H9 (cell line): ENCODE measurements around the gene AMPH. TPM values are rescaled to one million over a fixed set of nuclear protein-coding genes. Genes with fewer than 3 reads are reported as not detected.

ENCODE experiments used
- DNase-seq: peaks from one replicate; pipeline ENCODE4 v3.0.0-alpha.2; 2017
- H2AFZ ChIP-seq: one replicate; pipeline ENCODE4 v1.6.1; 2013; ENCODE audit warnings: mild to moderate bottlenecking, low read length, control low read depth, moderate library complexity
- H2AK5ac ChIP-seq: 2 replicates; pipeline ENCODE4 v1.6.1; 2013; ENCODE audit warnings: low read length, control low read depth, mixed read lengths; ENCODE audit not compliant: insufficient read length
- H2BK120ac ChIP-seq: one replicate; pipeline ENCODE4 v1.6.1; 2013; ENCODE audit warnings: low read depth, mild to moderate bottlenecking, low read length, control low read depth, inconsistent platforms; ENCODE audit not compliant: poor library complexity, severe bottlenecking
- H2BK12ac ChIP-seq: 2 replicates; pipeline ENCODE4 v1.6.1; 2013; ENCODE audit warnings: low read length, control low read depth, mixed read lengths, low read depth; ENCODE audit not compliant: insufficient read length
- H2BK15ac ChIP-seq: 2 replicates; pipeline ENCODE4 v1.6.1; 2013; ENCODE audit warnings: low read depth, low read length, control low read depth
- H2BK20ac ChIP-seq: one replicate; pipeline ENCODE4 v1.6.1; 2013; ENCODE audit warnings: low read depth, mild to moderate bottlenecking, low read length, control low read depth, inconsistent platforms; ENCODE audit not compliant: poor library complexity, severe bottlenecking
- H2BK5ac ChIP-seq: 2 replicates; pipeline ENCODE4 v1.6.1; 2013; ENCODE audit warnings: low read length, control low read depth, mixed read lengths; ENCODE audit not compliant: insufficient read length
- H3K14ac ChIP-seq: 2 replicates; pipeline ENCODE4 v1.6.1; 2013; ENCODE audit warnings: low read length, control low read depth; ENCODE audit not compliant: insufficient read depth
- H3K18ac ChIP-seq: 2 replicates; pipeline ENCODE4 v1.6.1; 2013; ENCODE audit warnings: low read depth, mild to moderate bottlenecking, mixed read lengths, low read length, control low read depth; ENCODE audit not compliant: insufficient read length
- H3K23ac ChIP-seq: 2 replicates; pipeline ENCODE4 v1.6.1; 2013; ENCODE audit warnings: low read length, control low read depth, mixed read lengths, low read depth; ENCODE audit not compliant: insufficient read length
- H3K23me2 ChIP-seq: 2 replicates; pipeline ENCODE4 v1.6.1; 2013; ENCODE audit warnings: low read depth, mild to moderate bottlenecking, mixed read lengths, low read length, control low read depth; ENCODE audit not compliant: insufficient read length, poor library complexity, severe bottlenecking
- H3K27ac ChIP-seq: 2 replicates; pipeline ENCODE4 v1.5.1; 2013; ENCODE audit warnings: low read length, control low read depth, mixed read lengths, low read depth; ENCODE audit not compliant: insufficient read length
- H3K27me3 ChIP-seq: 2 replicates; pipeline ENCODE4 v1.6.1; 2013; ENCODE audit warnings: low read length, control low read depth, inconsistent platforms; ENCODE audit not compliant: insufficient read depth
- H3K4ac ChIP-seq: 2 replicates; pipeline ENCODE4 v1.6.1; 2013; ENCODE audit warnings: low read depth, mild to moderate bottlenecking, control low read depth, inconsistent platforms, low read length, moderate library complexity
- H3K4me1 ChIP-seq: 2 replicates; pipeline ENCODE4 v1.6.1; 2013; ENCODE audit warnings: low read length, control low read depth, inconsistent platforms; ENCODE audit not compliant: insufficient read depth
- H3K4me2 ChIP-seq: 2 replicates; pipeline ENCODE4 v1.6.1; 2013; ENCODE audit warnings: low read length, control low read depth, mixed read lengths; ENCODE audit not compliant: insufficient read length, insufficient read depth
- H3K56ac ChIP-seq: 2 replicates; pipeline ENCODE4 v1.6.1; 2013; ENCODE audit warnings: low read depth, mild to moderate bottlenecking, mixed read lengths, low read length, control low read depth; ENCODE audit not compliant: insufficient read length
- H3K79me1 ChIP-seq: 2 replicates; pipeline ENCODE4 v1.6.1; 2013; ENCODE audit warnings: low read depth, mild to moderate bottlenecking, moderate library complexity, low read length, control low read depth, inconsistent platforms; ENCODE audit not compliant: insufficient read depth, poor library complexity, severe bottlenecking
- H3K79me2 ChIP-seq: 2 replicates; pipeline ENCODE4 v1.6.1; 2013; ENCODE audit warnings: low read length, control low read depth, inconsistent platforms; ENCODE audit not compliant: insufficient read depth
- H3K9ac ChIP-seq: 2 replicates; pipeline ENCODE4 v1.6.1; 2013; ENCODE audit warnings: low read length, control low read depth, mixed read lengths; ENCODE audit not compliant: insufficient read length; ENCODE audit errors: extremely low read depth
- H3K9me3 ChIP-seq: one replicate; pipeline ENCODE4 v1.6.1; 2013; ENCODE audit warnings: low read depth, low read length, inconsistent platforms; ENCODE audit not compliant: control insufficient read depth
- H3T11ph ChIP-seq: one replicate; pipeline ENCODE4 v1.6.1; 2013; ENCODE audit warnings: mild to moderate bottlenecking, low read length, control low read depth, inconsistent platforms
- H4K20me1 ChIP-seq: one replicate; pipeline ENCODE4 v1.6.1; 2013; ENCODE audit not compliant: control insufficient read depth, insufficient read length, insufficient read depth
- H4K5ac ChIP-seq: 2 replicates; pipeline ENCODE4 v1.6.1; 2013; ENCODE audit warnings: low read depth, mild to moderate bottlenecking, mixed read lengths, low read length, control low read depth; ENCODE audit not compliant: insufficient read length
- H4K8ac ChIP-seq: replicated peaks from 2 replicates; pipeline ENCODE4 v1.6.1; 2013; ENCODE audit warnings: low read length, control low read depth, mixed read lengths, low read depth; ENCODE audit not compliant: insufficient read length
- H4K91ac ChIP-seq: 2 replicates; pipeline ENCODE4 v1.6.1; 2013; ENCODE audit warnings: low read depth, mild to moderate bottlenecking, moderate library complexity, mixed read lengths, low read length, control low read depth; ENCODE audit not compliant: insufficient read length
- H3K27ac Mint-ChIP-seq, 3 experiments: 2 replicates in 2 of 3; 3 replicates in 1 of 3; pipeline ENCODE4 v1.8.0; 2020 to 2021; ENCODE audit warnings: mixed read lengths in 3 of 3, mild to moderate bottlenecking in 1 of 3, moderate library complexity in 1 of 3
- H3K27me3 Mint-ChIP-seq: 2 replicates; pipeline ENCODE4 v1.8.0; 2021; ENCODE audit warnings: low read depth, mild to moderate bottlenecking, moderate library complexity, mixed read lengths
- H3K36me3 Mint-ChIP-seq, 3 experiments: 2 replicates in 2 of 3; 3 replicates in 1 of 3; pipeline ENCODE4 v1.8.0; 2020 to 2021; ENCODE audit warnings: low read depth in 3 of 3, mixed read lengths in 3 of 3; ENCODE audit not compliant: insufficient read depth in 1 of 3
- H3K4me1 Mint-ChIP-seq, 2 experiments: 2 replicates each; pipeline ENCODE4 v1.8.0; 2020; ENCODE audit warnings: mixed read lengths in 2 of 2
- H3K4me3 Mint-ChIP-seq, 2 experiments: 2 replicates in 1 of 2; 3 replicates in 1 of 2; pipeline ENCODE4 v1.8.0; 2020 to 2021; ENCODE audit warnings: mild to moderate bottlenecking in 2 of 2, mixed read lengths in 2 of 2, moderate library complexity in 1 of 2
- H3K9me3 Mint-ChIP-seq, 2 experiments: 2 replicates in 1 of 2; 3 replicates in 1 of 2; pipeline ENCODE4 v1.8.0; 2020; ENCODE audit warnings: mild to moderate bottlenecking in 2 of 2, mixed read lengths in 2 of 2, moderate library complexity in 1 of 2
- WGBS: extraction: QIAGEN DNeasy Blood & Tissue Kit; methylation state at CpG from one replicate; pipeline ENCODE4 v1.1.7; 2013; ENCODE audit warnings: missing lambda C conversion rate, low lambda C conversion rate, mixed read lengths; ENCODE audit not compliant: insufficient read length; ENCODE audit errors: extremely low coverage; 5-methylcytosine and 5-hydroxymethylcytosine counted together
- total RNA-seq: library from RNA; stranded (reverse); gene quantifications from 2 replicates; pipeline ENCODE4 v1.2.1, GENCODE V29; 2021
- TF ChIP-seq, protein P1 (sequence below): fragments of 200-600 bp; sonication (generic); conservative IDR thresholded peaks from 3 replicates; pipeline ENCODE4 v1.8.0; 2021; ENCODE audit warnings: antibody characterized with exemption, mild to moderate bottlenecking

The AMPH gene
- total RNA-seq, 1 experiment from 2014 or later = 4.8 TPM

DNA sequence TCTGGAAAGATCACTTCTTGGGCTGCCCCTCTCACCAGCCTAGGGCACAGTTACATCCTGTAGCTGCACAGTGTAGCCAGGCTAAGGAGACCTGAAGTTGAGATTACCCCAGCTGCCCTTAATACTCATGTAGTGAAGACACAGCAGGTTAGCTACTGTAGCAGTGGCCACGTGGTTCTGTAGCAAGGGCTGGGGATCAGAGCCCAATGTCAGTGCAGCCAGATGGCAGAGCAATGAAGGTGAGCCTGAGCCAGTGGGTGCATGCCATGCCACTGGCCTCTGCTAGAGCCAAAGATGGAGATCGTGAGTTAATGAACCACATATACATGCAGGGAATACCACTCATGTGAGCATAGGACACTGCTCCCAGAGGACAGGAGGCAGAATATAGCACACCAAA is 15.5 kb downstream of the AMPH start:
- Mint-ChIP-seq H3K9me3 (no peaks in the 10 kb centered on the region), H3K4me1 (no peaks in the 10 kb centered on the region), H3K27me3 (no peaks in the 10 kb centered on the region; the same call in 1 of the 2 replicates), H3K4me3 (no peak overlapping the region), H3K36me3 (no peaks in the 10 kb centered on the region), H3K27ac (no peak overlapping the region; a peak in 1 of 7 replicates)
- H4K20me1 ChIP-seq = no peaks in the 10 kb centered on the region
- no peak overlapping the region for H3K18ac ChIP-seq
- no peak overlapping the region for H3K27ac ChIP-seq
- no peak overlapping the region for H2BK15ac ChIP-seq
- no peak overlapping the region for H3K9ac ChIP-seq
- no peaks in the 10 kb centered on the region for H3K27me3 ChIP-seq
- H2BK5ac ChIP-seq = no peak overlapping the region
- no peak overlapping the region for H2AFZ ChIP-seq
- no peak overlapping the region for H3T11ph ChIP-seq
- no peak overlapping the region for H3K23ac ChIP-seq
- TF ChIP-seq, protein P1, sequence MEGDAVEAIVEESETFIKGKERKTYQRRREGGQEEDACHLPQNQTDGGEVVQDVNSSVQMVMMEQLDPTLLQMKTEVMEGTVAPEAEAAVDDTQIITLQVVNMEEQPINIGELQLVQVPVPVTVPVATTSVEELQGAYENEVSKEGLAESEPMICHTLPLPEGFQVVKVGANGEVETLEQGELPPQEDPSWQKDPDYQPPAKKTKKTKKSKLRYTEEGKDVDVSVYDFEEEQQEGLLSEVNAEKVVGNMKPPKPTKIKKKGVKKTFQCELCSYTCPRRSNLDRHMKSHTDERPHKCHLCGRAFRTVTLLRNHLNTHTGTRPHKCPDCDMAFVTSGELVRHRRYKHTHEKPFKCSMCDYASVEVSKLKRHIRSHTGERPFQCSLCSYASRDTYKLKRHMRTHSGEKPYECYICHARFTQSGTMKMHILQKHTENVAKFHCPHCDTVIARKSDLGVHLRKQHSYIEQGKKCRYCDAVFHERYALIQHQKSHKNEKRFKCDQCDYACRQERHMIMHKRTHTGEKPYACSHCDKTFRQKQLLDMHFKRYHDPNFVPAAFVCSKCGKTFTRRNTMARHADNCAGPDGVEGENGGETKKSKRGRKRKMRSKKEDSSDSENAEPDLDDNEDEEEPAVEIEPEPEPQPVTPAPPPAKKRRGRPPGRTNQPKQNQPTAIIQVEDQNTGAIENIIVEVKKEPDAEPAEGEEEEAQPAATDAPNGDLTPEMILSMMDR = no peak
- DNase-seq = no peak
- H4K91ac ChIP-seq = no peak overlapping the region
- H3K79me1 ChIP-seq = no peaks in the 10 kb centered on the region
- no peak overlapping the region for H3K56ac ChIP-seq
- no peak overlapping the region for H2BK20ac ChIP-seq
- no peaks in the 10 kb centered on the region for H3K79me2 ChIP-seq
- H2BK12ac ChIP-seq = no peak overlapping the region
- H3K4me2 ChIP-seq = no peak overlapping the region
- H3K4me1 ChIP-seq = no peaks in the 10 kb centered on the region
- WGBS = no CpG with 5 or more reads among the region's 2 CpGs
- no peak overlapping the region for H2AK5ac ChIP-seq
- H4K8ac ChIP-seq = no peak overlapping the region
- H4K5ac ChIP-seq = no peak overlapping the region
- H3K23me2 ChIP-seq = no peaks in the 10 kb centered on the region
- H3K9me3 ChIP-seq = no peaks in the 10 kb centered on the region
- no peak overlapping the region for H3K4ac ChIP-seq
- no peak overlapping the region for H2BK120ac ChIP-seq
- no peak overlapping the region for H3K14ac ChIP-seq
